HCT116 (cell line): ENCODE data around the gene TOGARAM1. TPM values are rescaled to one million over a fixed set of nuclear protein-coding genes. Genes with fewer than 3 reads are reported as not detected.
A peak's percentile ranks its signal among the peaks of the same experiment; 100 is the strongest.

ENCODE experiments used
- ATAC-seq: fragments of 200-7000 bp; cut with Tn5 transposase; 2 replicates; pipeline ENCODE4 v1.9.1; 2020; ENCODE audit warnings: mild to moderate bottlenecking, moderate library complexity
- BruUV-seq: library from RNA; stranded (reverse); fragments of 400-500 nt; replicated peaks from 2 replicates; lab custom pipeline; 2021; lab: Mats Ljungman, UMichigan
- CTCF ChIA-PET: fragments of 300-600 bp; sonication (Branson Sonifier 250); formaldehyde crosslinking; loops from one replicate; lab custom pipeline; 2021; ENCODE audit warnings: antibody characterized with exemption; lab: Charles Lee
- POLR2A ChIA-PET: fragments of 300-600, 350-600 bp; sonication (Branson Sonifier 250); formaldehyde crosslinking; loops from one replicate; lab custom pipeline; 2021; ENCODE audit warnings: antibody characterized with exemption; lab: Charles Lee
- RAD21 ChIA-PET, 2 experiments: fragments of 300-600 bp; sonication (Branson Sonifier 250); formaldehyde crosslinking; loops; one replicate each; lab custom pipeline; 2023; ENCODE audit warnings: low total read pairs in 2 of 2; ENCODE audit not compliant: uncharacterized antibody in 2 of 2, unreplicated experiment in 2 of 2, low non-redundant PET in 1 of 2; lab: Charles Lee
- DNase-seq: peaks from one replicate; pipeline ENCODE4 v3.0.0-alpha.2; 2010; ENCODE audit warnings: low read depth, low spot score
- H2AFZ ChIP-seq: fragments of 200-600 bp; shearing (Covaris generic), sonication (generic); 2 replicates; pipeline ENCODE4 v1.6.1; 2017; ENCODE audit warnings: low read depth, mixed run types, mixed read lengths, antibody characterized with exemption, low read length; ENCODE audit not compliant: poor library complexity, severe bottlenecking
- H3K27ac ChIP-seq: 2 replicates; pipeline ENCODE4 v1.5.1; 2012; ENCODE audit warnings: low read depth, low read length
- H3K27me3 ChIP-seq: fragments of 200-600 bp; sonication (generic); 2 replicates; pipeline ENCODE4 v1.6.1; 2016; ENCODE audit warnings: mixed run types, low read length, mixed read lengths; ENCODE audit not compliant: insufficient read depth
- H3K36me3 ChIP-seq, 2 experiments: fragments of 200-500 bp in 1 of 2; fragments of 200-600 bp in 1 of 2; sonication (Bioruptor generic) in 1 of 2; sonication (generic) in 1 of 2; 2 replicates each; pipeline versions ENCODE4 v1.5.1 to v1.6.1; 2014 to 2016; ENCODE audit warnings: low read length in 2 of 2, inconsistent platforms in 1 of 2, mixed read lengths in 1 of 2, mixed run types in 1 of 2; ENCODE audit not compliant: insufficient read depth in 2 of 2, control insufficient read depth in 1 of 2
- H3K4me1 ChIP-seq, 2 experiments: fragments of 200-600 bp in 1 of 2; sonication (generic) in 1 of 2; 2 replicates each; pipeline versions ENCODE4 v1.5.1 to v1.6.1; 2012 to 2017; ENCODE audit warnings: low read length in 2 of 2, inconsistent platforms in 1 of 2, mild to moderate bottlenecking in 1 of 2, mixed read lengths in 1 of 2, mixed run types in 1 of 2, moderate library complexity in 1 of 2; ENCODE audit not compliant: insufficient read depth in 2 of 2, control insufficient read depth in 1 of 2
- H3K4me2 ChIP-seq: fragments of 200-600 bp; sonication (generic); 2 replicates; pipeline ENCODE4 v1.6.1; 2017; ENCODE audit warnings: mixed run types, low read length, mixed read lengths
- H3K4me3 ChIP-seq, 2 experiments: fragments of 200-600 bp in 1 of 2; sonication (generic) in 1 of 2; replicated peaks in 1 of 2; 2 replicates each; pipeline ENCODE4 v1.5.1; 2011 to 2016; ENCODE audit warnings: low read length in 2 of 2, control low read depth in 1 of 2, low read depth in 1 of 2, mild to moderate bottlenecking in 1 of 2, mixed read lengths in 1 of 2, mixed run types in 1 of 2
- H3K79me2 ChIP-seq: fragments of 200-600 bp; sonication (generic); 2 replicates; pipeline ENCODE4 v1.6.1; 2017; ENCODE audit warnings: mild to moderate bottlenecking, mixed run types, low read length, moderate library complexity, mixed read lengths; ENCODE audit not compliant: insufficient read depth
- H3K9ac ChIP-seq: fragments of 200-600 bp; sonication (generic); 2 replicates; pipeline ENCODE4 v1.6.1; 2016; ENCODE audit warnings: low read length, mixed read lengths
- H3K9me2 ChIP-seq: fragments of 200-600 bp; sonication (generic), shearing (Covaris generic); 2 replicates; pipeline ENCODE4 v1.6.1; 2017; ENCODE audit warnings: mixed run types, mild to moderate bottlenecking, moderate library complexity; ENCODE audit not compliant: insufficient read depth
- H3K9me3 ChIP-seq, 2 experiments: fragments of 200-500 bp in 1 of 2; fragments of 200-600 bp in 1 of 2; sonication (Bioruptor generic) in 1 of 2; sonication (generic) in 1 of 2; 2 replicates each; pipeline ENCODE4 v1.6.1; 2014 to 2017; ENCODE audit warnings: low read length in 2 of 2, mixed read lengths in 2 of 2, inconsistent platforms in 1 of 2, low read depth in 1 of 2, mild to moderate bottlenecking in 1 of 2, mixed run types in 1 of 2, moderate library complexity in 1 of 2; ENCODE audit not compliant: control insufficient read depth in 1 of 2, insufficient read depth in 1 of 2
- H4K20me1 ChIP-seq: fragments of 200-600 bp; sonication (generic), shearing (Covaris generic); 2 replicates; pipeline ENCODE4 v1.6.1; 2017; ENCODE audit warnings: mixed run types, mild to moderate bottlenecking, moderate library complexity; ENCODE audit not compliant: insufficient read depth
- CEBPB ChIP-seq: IDR thresholded peaks from 2 replicates; pipeline ENCODE4 v1.6.1; 2012; ENCODE audit warnings: low read depth
- EGR1 ChIP-seq: IDR thresholded peaks from 2 replicates; pipeline ENCODE4 v1.6.1; 2012; ENCODE audit warnings: low read depth
- ELF1 ChIP-seq: IDR thresholded peaks from 2 replicates; pipeline ENCODE4 v1.6.1; 2012; ENCODE audit warnings: low read depth, borderline replicate concordance
- EZH2 ChIP-seq: fragments of 200-600 bp; sonication (generic); IDR thresholded peaks from 2 replicates; pipeline ENCODE4 v1.6.1; 2017; ENCODE audit warnings: antibody characterized with exemption, mixed run types
- EZH2phosphoT487 ChIP-seq: fragments of 200-600 bp; IDR thresholded peaks from 2 replicates; pipeline ENCODE4 v1.6.1; 2018; ENCODE audit warnings: antibody characterized with exemption, borderline replicate concordance
- FOSL1 ChIP-seq: IDR thresholded peaks from 2 replicates; pipeline ENCODE4 v1.6.1; 2012; ENCODE audit warnings: low read depth
- JUND ChIP-seq: IDR thresholded peaks from 2 replicates; pipeline ENCODE4 v1.6.1; 2012
- POLR2AphosphoS5 ChIP-seq: IDR thresholded peaks from 2 replicates; pipeline ENCODE4 v1.6.1; 2011; ENCODE audit warnings: mild to moderate bottlenecking, low read depth, low read length, moderate library complexity
- RAD21 ChIP-seq: IDR thresholded peaks from 2 replicates; pipeline ENCODE4 v1.6.1; 2012; ENCODE audit warnings: low read depth, mild to moderate bottlenecking
- SIN3A ChIP-seq: IDR thresholded peaks from 2 replicates; pipeline ENCODE4 v1.6.1; 2012; ENCODE audit warnings: low read depth
- SP1 ChIP-seq: IDR thresholded peaks from 2 replicates; pipeline ENCODE4 v1.6.1; 2012; ENCODE audit warnings: low read depth
- TCF7L2 ChIP-seq: IDR thresholded peaks from 2 replicates; pipeline ENCODE4 v1.7.0; 2011; ENCODE audit warnings: borderline replicate concordance, inconsistent platforms; ENCODE audit not compliant: insufficient read depth, insufficient read length; ENCODE audit errors: extremely low read depth
- YY1 ChIP-seq: IDR thresholded peaks from 2 replicates; pipeline ENCODE4 v1.6.1; 2011; ENCODE audit warnings: low read length, low read depth, moderate library complexity, mild to moderate bottlenecking; ENCODE audit not compliant: insufficient replicate concordance; ENCODE audit errors: extremely low read depth
- ZFX ChIP-seq: fragments of 450-650 bp; IDR thresholded peaks from 2 replicates; pipeline ENCODE4 v1.6.1; 2017
- intact Hi-C: fragments of 100-400 bp; cut with micrococcal nuclease; formaldehyde crosslinking; loops from 2 replicates; pipeline ENCODE4 v1.10.0; 2022
- total RNA-seq: library from RNA; stranded (reverse); gene quantifications from one replicate; pipeline ENCODE4 v1.2.1, GENCODE V29; 2021; ENCODE audit not compliant: unreplicated experiment
- TF ChIP-seq, protein P1 (sequence below): IDR thresholded peaks from 2 replicates; pipeline ENCODE4 v1.6.1; 2012
- TF ChIP-seq, protein P2 (sequence below): IDR thresholded peaks from 2 replicates; pipeline ENCODE4 v1.6.1; 2012; ENCODE audit warnings: low read depth
- TF ChIP-seq, protein P3 (sequence below): IDR thresholded peaks from 2 replicates; pipeline ENCODE4 v1.6.1; 2012

The TOGARAM1 gene
- total RNA-seq, 1 experiment from 2014 or later, result 1.9 TPM

DNA sequence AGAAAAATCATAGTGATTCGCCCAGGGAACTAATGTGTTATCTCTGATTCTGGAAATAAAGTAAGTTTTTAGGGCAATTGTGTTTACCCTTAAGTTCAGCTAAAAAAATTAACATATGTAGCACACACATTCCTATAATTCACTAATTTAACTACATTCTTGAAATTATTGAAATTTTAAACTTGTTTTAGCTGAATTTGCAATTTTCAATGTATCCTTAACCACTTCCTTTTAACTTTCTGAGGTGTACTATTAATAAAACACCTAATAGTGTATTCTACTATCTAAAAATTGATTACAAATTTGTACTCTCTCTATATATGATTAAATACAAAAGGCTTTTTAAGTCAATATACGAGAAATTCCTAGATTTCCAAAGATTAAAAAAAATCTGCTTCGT is 2.5 kb upstream of the TOGARAM1 start:
- H2AFZ ChIP-seq, result no peak overlapping the region
- H3K9ac ChIP-seq, result 0 out of 2 replicates have a peak overlapping the region, but pooled peaks have one; percentile 81
- peaks cover 0 to 3% of the 10 kb centered on the region in 2 experiments; a peak in 1 of 4 replicates for H3K9me3 ChIP-seq
- no peaks in the 10 kb centered on the region for H3K9me2 ChIP-seq
- ATAC-seq (no peak), DNase-seq (no peak)
- CTCF ChIA-PET, result no interaction called here
- TF ChIP-seq EZH2phosphoT487, result no peak
- no peak for TF ChIP-seq SIN3A
- H3K79me2 ChIP-seq, result peaks cover 68% of the 10 kb centered on the region
- intact Hi-C loops, result no loop called here
- H3K27ac ChIP-seq, result no peak overlapping the region
- no TSS peak for BruUV-seq
- H4K20me1 ChIP-seq, result no peaks in the 10 kb centered on the region
- H3K4me3 ChIP-seq, result peak overlapping the region in 1 of 2 experiments; percentile 72; a peak in 1 of 4 replicates
- POLR2A ChIA-PET, result no interaction called here
- H3K36me3 ChIP-seq, result no peaks in the 10 kb centered on the region; a peak in 1 of 4 replicates
- RAD21 ChIA-PET, result no interaction called here
- peaks cover 9 to 11% of the 10 kb centered on the region in 2 experiments; a peak in 3 of 4 replicates for H3K4me1 ChIP-seq
- peak overlapping the region; percentile 86; the same call in 1 of the 2 replicates for H3K4me2 ChIP-seq
- H3K27me3 ChIP-seq, result no peaks in the 10 kb centered on the region

DNA sequence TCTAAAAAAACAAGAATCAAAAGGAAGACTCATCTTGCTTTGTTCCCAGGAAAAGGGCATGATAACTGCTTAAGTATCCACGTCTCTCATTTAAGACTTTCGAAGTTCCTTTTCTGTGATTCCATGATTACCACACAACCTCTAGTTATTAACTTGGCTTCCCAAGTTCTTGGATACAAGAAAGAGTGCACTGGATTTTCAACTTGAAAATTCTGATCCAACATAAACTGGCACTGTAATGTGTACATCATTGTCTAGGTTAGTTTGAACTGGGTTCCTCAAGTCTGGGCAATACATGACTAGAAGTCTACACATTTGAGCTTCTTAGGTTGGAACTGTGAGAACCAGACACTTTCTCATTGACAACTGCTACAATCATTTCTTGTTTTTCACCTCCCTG is 1.8 kb upstream of the TOGARAM1 start:
- no TSS peak for BruUV-seq
- Histone ChIP-seq H3K79me2 (peaks cover 64% of the 10 kb centered on the region), H3K9me2 (no peaks in the 10 kb centered on the region), H3K27ac (no peak overlapping the region), H3K4me2 (peak overlapping the region; percentile 86), H3K27me3 (no peaks in the 10 kb centered on the region), H2AFZ (no peak overlapping the region), H3K36me3 (no peaks in the 10 kb centered on the region; a peak in 1 of 4 replicates), H3K4me1 (peaks cover 9 to 11% of the 10 kb centered on the region in 2 experiments; a peak in 3 of 4 replicates), H3K4me3 (peak overlapping the region; percentile 72 to 94), H3K9me3 (peaks cover 0 to 3% of the 10 kb centered on the region in 2 experiments; a peak in 1 of 4 replicates), H3K9ac (peak overlapping the region; percentile 81; the same call in 1 of the 2 replicates), H4K20me1 (no peaks in the 10 kb centered on the region)
- RAD21 ChIA-PET, result no interaction called here
- ATAC-seq (no peak), DNase-seq (no peak)
- CTCF ChIA-PET, result no interaction called here
- intact Hi-C loops, result loop anchor here (2.0 to 5.0 kb wide), 2 partner anchors 175 to 292 kb away; partner anchors contain the start of genes FANCM, FKBP3 and MIS18BP1
- POLR2A ChIA-PET, result no interaction called here
- TF ChIP-seq EZH2, result no peak
- TF ChIP-seq, protein P1, sequence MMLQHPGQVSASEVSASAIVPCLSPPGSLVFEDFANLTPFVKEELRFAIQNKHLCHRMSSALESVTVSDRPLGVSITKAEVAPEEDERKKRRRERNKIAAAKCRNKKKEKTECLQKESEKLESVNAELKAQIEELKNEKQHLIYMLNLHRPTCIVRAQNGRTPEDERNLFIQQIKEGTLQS, result no peak
- TF ChIP-seq, protein P2, sequence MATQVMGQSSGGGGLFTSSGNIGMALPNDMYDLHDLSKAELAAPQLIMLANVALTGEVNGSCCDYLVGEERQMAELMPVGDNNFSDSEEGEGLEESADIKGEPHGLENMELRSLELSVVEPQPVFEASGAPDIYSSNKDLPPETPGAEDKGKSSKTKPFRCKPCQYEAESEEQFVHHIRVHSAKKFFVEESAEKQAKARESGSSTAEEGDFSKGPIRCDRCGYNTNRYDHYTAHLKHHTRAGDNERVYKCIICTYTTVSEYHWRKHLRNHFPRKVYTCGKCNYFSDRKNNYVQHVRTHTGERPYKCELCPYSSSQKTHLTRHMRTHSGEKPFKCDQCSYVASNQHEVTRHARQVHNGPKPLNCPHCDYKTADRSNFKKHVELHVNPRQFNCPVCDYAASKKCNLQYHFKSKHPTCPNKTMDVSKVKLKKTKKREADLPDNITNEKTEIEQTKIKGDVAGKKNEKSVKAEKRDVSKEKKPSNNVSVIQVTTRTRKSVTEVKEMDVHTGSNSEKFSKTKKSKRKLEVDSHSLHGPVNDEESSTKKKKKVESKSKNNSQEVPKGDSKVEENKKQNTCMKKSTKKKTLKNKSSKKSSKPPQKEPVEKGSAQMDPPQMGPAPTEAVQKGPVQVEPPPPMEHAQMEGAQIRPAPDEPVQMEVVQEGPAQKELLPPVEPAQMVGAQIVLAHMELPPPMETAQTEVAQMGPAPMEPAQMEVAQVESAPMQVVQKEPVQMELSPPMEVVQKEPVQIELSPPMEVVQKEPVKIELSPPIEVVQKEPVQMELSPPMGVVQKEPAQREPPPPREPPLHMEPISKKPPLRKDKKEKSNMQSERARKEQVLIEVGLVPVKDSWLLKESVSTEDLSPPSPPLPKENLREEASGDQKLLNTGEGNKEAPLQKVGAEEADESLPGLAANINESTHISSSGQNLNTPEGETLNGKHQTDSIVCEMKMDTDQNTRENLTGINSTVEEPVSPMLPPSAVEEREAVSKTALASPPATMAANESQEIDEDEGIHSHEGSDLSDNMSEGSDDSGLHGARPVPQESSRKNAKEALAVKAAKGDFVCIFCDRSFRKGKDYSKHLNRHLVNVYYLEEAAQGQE, result no peak
- TF ChIP-seq RAD21, result no peak
- no peak for TF ChIP-seq FOSL1
- TF ChIP-seq SIN3A, result no peak
- no peak for TF ChIP-seq ZFX
- no peak for TF ChIP-seq EZH2phosphoT487
- TF ChIP-seq SP1, result no peak
- TF ChIP-seq JUND, result no peak
- no peak for TF ChIP-seq ELF1
- TF ChIP-seq POLR2AphosphoS5, result no peak
- TF ChIP-seq EGR1, result no peak
- no peak for TF ChIP-seq CEBPB
- TF ChIP-seq YY1, result no peak
- TF ChIP-seq, protein P3, sequence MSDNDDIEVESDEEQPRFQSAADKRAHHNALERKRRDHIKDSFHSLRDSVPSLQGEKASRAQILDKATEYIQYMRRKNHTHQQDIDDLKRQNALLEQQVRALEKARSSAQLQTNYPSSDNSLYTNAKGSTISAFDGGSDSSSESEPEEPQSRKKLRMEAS, result no peak
- TF ChIP-seq TCF7L2, result no peak
